Effector CD8-positive, alpha-beta T cell (primary cell): ENCODE results near the gene GRPEL1.
"Not testable (repeated sequence)": the region's sequence is repeated elsewhere in the genome, so short reads cannot be mapped to it uniquely, and the experiment has no call there.

Source experiments
- DNase-seq: peaks from one replicate; lab custom pipeline; 2025; lab: John Stamatoyannopoulos, UW

Gene GRPEL1

GRCh38 chr4:7092026-7092425 is 24.2 kb upstream of the GRPEL1 start:
- no peak for DNase-seq

- no peak for DNase-seq
Observed at GRCh38 chr4:7089213-7089986, 21.5 kb upstream of the GRPEL1 start.

- DNase-seq: no peak
Observed at GRCh38 chr4:7087036-7087435, 19.2 kb upstream of the GRPEL1 start.

GRCh38 chr4:7086384-7086783 is 18.5 kb upstream of the GRPEL1 start:
- DNase-seq: no peak

- DNase-seq: not testable (repeated sequence)
Observed at GRCh38 chr4:7084564-7084961, 16.7 kb upstream of the GRPEL1 start.

- DNase-seq: no peak
Observed at GRCh38 chr4:7083597-7084563, 16.0 kb upstream of the GRPEL1 start.

GRCh38 chr4:7079909-7080308 is 12.0 kb upstream of the GRPEL1 start:
- not testable (repeated sequence) for DNase-seq

GRCh38 chr4:7079483-7079882 is 11.6 kb upstream of the GRPEL1 start:
- DNase-seq: not testable (repeated sequence)

- DNase-seq: no peak
Observed at GRCh38 chr4:7078025-7078424, 10.2 kb upstream of the GRPEL1 start.

GRCh38 chr4:7077371-7077770 is 9.5 kb upstream of the GRPEL1 start:
- no peak for DNase-seq

GRCh38 chr4:7076696-7077082 is 8.8 kb upstream of the GRPEL1 start:
- DNase-seq: no peak

- no peak for DNase-seq
Observed at GRCh38 chr4:7075962-7076695, 8.3 kb upstream of the GRPEL1 start.

- no peak for DNase-seq
Observed at GRCh38 chr4:7074426-7074825, 6.6 kb upstream of the GRPEL1 start.

- DNase-seq: no peak
Observed at GRCh38 chr4:7073526-7074390, 5.9 kb upstream of the GRPEL1 start.

GRCh38 chr4:7073059-7073458 is 5.2 kb upstream of the GRPEL1 start:
- no peak for DNase-seq

- DNase-seq: peak; percentile 81
Observed at GRCh38 chr4:7070729-7071511, 3.1 kb upstream of the GRPEL1 start.

- no peak for DNase-seq
Observed at GRCh38 chr4:7068883-7069282, 1.0 kb upstream of the GRPEL1 start.

GRCh38 chr4:7068279-7068842 is 497 bp upstream of the GRPEL1 start:
- no peak for DNase-seq

GRCh38 chr4:7067126-7067451 is 775 bp downstream of the GRPEL1 start:
- DNase-seq: no peak

GRCh38 chr4:7066493-7066892 is 1.4 kb downstream of the GRPEL1 start:
- no peak for DNase-seq
